Activated effector memory CD4-positive, alpha-beta T cell treated with Interleukin-2 at 50 U/mL for 16 hours (primary cell): ENCODE measurements around the gene MT1HL1.

Experiments
- DNase-seq: peaks from one replicate; pipeline ENCODE4 v3.0.0-alpha.2; 2020

MT1HL1 gene

GRCh38 chr1:237004116-237004515 is at the start of gene MT1HL1:
MT1HL1 (minus strand) TSS chr1:237004441; CDS start chr1:237004372, 69 bp downstream.
- no peak for DNase-seq

GRCh38 chr1:237050915-237051314 is 46.7 kb upstream of the MT1HL1 start:
- no peak for DNase-seq

- no peak for DNase-seq
Measured at GRCh38 chr1:237050185-237050584, 45.9 kb upstream of the MT1HL1 start.

- no peak for DNase-seq
Measured at GRCh38 chr1:237048803-237049202, 44.6 kb upstream of the MT1HL1 start.

GRCh38 chr1:237045278-237046016 is 41.2 kb upstream of the MT1HL1 start:
- no peak for DNase-seq

- no peak for DNase-seq
Measured at GRCh38 chr1:237043846-237044636, 39.8 kb upstream of the MT1HL1 start.

- DNase-seq: no peak
Measured at GRCh38 chr1:237042892-237043576, 38.8 kb upstream of the MT1HL1 start.

GRCh38 chr1:237042526-237042891 is 38.3 kb upstream of the MT1HL1 start:
- DNase-seq: no peak

- no peak for DNase-seq
Measured at GRCh38 chr1:237041795-237042525, 37.7 kb upstream of the MT1HL1 start, which contains the start of gene RYR2. RYR2 (plus strand) TSS chr1:237042184; CDS start chr1:237042522, 338 bp downstream.

- no peak for DNase-seq
Measured at GRCh38 chr1:237041461-237041794, 37.2 kb upstream of the MT1HL1 start.

- DNase-seq: no peak
Measured at GRCh38 chr1:237040823-237041222, 36.6 kb upstream of the MT1HL1 start.

- DNase-seq: no peak
Measured at GRCh38 chr1:237038211-237038610, 34.0 kb upstream of the MT1HL1 start.

- no peak for DNase-seq
Measured at GRCh38 chr1:237035759-237036158, 31.5 kb upstream of the MT1HL1 start.

GRCh38 chr1:237033804-237034203 is 29.6 kb upstream of the MT1HL1 start:
- DNase-seq: no peak

- no peak for DNase-seq
Measured at GRCh38 chr1:237033061-237033460, 28.8 kb upstream of the MT1HL1 start.

GRCh38 chr1:237032029-237032428 is 27.8 kb upstream of the MT1HL1 start:
- DNase-seq: no peak

GRCh38 chr1:237031480-237031879 is 27.2 kb upstream of the MT1HL1 start:
- no peak for DNase-seq

GRCh38 chr1:237029850-237030535 is 25.8 kb upstream of the MT1HL1 start:
- no peak for DNase-seq

GRCh38 chr1:237029240-237029639 is 25.0 kb upstream of the MT1HL1 start:
- no peak for DNase-seq

- no peak for DNase-seq
Measured at GRCh38 chr1:237025358-237026074, 21.3 kb upstream of the MT1HL1 start.

- no peak for DNase-seq
Measured at GRCh38 chr1:237018896-237019295, 14.7 kb upstream of the MT1HL1 start.

GRCh38 chr1:237016626-237017025 is 12.4 kb upstream of the MT1HL1 start:
- no peak for DNase-seq
